Stimulated activated CD8-positive, alpha-beta memory T cell treated with anti-CD3 and anti-CD28 coated beads, Interleukin-12 subunit alpha, Interleukin-12 subunit beta, amount 100 ng/mL, for 24 hours (primary cell): Measurements from ENCODE around the gene ISOC2.

Experiments used
- DNase-seq: peaks from one replicate; pipeline ENCODE4 v3.0.0-alpha.2; 2020; ENCODE audit errors: extremely low read depth

Gene ISOC2

GRCh38 chr19:55477905-55478304 lies 16.5 kb upstream of the ISOC2 start:
- no peak for DNase-seq

- DNase-seq = peak; percentile 96
Measured at GRCh38 chr19:55476100-55476775, 14.8 kb upstream of the ISOC2 start, which contains the start of gene ZNF628. Gene ZNF628, plus strand, starts transcription at chr19:55476617. Its CDS starts 3,294 bp downstream, at chr19:55479911.

DNA sequence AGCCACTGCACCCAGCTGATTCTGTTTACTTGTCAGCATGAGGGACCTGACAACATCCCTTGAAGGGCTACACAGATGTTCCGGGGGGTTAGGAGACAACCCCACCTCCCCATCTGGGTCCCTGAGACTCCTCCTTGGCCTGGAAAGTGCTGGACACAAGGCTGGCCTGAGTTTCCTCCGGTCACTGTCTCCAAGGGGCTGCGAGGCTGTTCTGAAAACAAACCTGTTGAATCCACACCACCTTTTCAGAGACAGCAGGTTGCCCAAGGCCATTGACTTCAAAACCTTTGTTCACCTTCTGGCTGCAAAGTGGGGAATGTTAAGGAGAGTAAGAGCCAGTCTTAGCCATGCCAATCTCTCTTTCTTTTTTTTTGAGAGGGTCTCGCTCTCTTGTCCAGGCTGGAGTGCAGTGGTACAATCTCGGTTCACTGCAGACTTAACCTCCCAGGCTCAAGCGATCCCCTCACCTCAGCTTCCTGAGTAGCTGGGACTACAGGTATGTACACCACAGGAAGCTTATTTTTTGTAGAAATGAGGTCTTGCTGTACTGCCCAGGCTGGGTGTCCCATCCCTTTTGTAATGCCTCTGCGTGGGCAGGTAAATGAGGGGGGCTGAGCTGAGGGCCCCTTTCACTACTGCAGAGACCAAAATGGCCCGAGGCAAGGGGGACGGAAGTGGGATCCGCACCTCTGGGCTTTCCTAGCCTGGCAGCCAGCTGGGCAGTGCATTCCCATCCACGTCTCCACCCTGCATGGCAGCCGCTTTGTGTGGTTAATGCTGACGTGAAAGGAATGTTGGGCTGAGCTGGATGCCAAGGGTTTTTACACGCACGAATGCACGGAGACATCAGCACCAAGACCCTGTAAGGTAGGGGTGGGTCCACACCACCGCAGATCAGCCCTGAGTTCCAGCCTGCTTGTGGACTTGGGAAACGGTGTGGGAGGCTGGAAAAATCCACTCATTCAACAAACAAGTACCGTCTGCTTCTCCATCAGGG lies 13.1 kb upstream of the ISOC2 start:
- DNase-seq = no peak

DNA sequence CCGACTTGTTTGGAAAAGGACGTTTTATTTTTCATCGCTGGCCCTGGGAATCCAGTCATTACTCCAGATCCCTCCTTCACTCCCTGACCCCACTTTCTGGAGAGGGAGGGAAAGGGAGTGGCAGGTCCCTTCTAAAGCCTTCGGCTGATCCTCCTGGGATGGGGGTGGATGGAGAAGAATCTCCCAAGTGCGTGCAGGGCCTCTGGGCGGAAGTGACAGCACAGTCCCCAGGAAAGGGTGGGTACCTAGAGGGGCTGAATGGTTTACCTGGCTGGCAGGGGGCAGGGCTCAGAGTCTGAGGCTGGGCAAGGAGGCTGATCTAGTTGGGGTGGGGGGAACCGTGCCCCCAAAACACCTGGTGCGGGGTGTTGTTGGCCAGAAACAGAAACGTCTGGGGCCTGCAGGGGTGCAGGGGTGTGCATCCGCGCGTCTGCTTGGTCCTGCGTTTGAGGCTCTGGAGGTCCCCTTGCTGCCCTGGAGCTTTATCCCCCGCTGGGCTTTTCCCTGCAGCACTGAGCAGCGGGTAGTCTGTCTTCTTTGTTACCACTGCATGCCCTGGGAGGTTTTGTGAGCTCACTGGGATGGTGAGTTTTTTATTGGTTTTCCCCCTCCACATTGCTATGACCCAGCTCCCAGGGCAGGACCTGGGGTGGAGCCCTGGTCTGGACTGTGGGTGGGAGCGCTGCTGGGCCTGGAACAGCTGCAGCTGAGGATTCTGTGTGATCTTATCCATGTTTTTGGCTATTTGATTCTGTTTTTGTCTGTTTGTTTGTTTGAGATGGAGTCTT lies 12.0 kb upstream of the ISOC2 start:
- no peak for DNase-seq

- DNase-seq = no peak
Measured at GRCh38 chr19:55472463-55472862, 11.0 kb upstream of the ISOC2 start.

- no peak for DNase-seq
Measured at GRCh38 chr19:55471266-55471665, 9.8 kb upstream of the ISOC2 start.

DNA sequence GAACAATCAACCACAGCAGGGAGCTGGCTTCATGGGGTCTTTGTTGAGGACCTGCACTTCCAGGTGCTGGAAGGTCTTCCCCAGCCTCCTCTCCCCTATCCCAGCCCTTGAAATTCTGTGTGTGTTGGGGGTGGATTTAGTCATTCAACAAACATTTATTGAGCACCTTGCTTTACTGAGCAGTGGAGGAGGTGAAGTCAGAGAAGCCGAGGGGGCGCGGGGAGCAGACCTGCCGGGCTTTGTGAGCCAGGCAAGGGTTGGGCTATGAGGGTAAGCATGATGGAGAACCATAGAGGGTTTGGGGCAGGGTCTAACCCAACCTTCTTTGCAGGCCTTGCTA lies 6.6 kb upstream of the ISOC2 start:
- DNase-seq = no peak

- DNase-seq = peak; percentile 47
Measured at GRCh38 chr19:55467236-55468053, 6.0 kb upstream of the ISOC2 start.

- DNase-seq = no peak
Measured at GRCh38 chr19:55466241-55466614, 4.8 kb upstream of the ISOC2 start.

DNA sequence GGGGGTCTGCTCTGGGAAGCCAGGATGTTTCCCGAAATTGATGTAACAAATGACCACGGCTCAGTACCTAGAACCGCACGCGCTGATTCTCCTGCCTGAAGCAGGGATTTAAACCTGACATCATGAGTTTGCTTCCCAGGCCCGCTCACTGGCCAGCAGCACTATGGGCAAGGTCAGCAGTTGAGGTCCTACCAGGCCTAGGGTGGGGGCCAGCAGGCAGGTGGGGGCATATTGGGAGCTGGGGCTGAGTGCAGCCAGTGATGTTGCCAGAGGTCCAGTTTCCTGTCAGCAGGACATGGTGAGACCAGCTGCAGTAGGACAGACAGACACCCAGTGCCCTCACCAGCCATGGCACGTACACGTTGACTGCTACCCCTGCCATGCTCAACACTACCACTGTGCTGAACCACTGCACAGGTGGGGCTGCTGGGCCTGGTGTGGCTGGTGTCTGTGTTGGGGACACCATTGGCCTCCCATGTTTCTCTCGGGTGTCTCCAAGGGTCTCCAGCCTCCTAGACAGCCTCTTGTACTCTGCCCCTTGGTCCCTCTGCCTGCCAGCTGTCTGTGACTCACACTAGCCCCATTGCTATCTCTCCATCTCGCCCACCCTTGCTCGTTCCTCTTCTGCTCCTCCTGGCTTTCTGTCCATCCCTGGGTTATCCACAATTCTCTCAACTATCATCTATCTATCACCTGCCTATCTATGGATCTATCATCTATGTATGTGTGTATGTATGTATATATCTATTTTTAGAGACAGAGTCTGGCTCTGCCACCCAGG lies 4.2 kb upstream of the ISOC2 start:
- no peak for DNase-seq

- no peak for DNase-seq
Measured at GRCh38 chr19:55464662-55465054, 3.2 kb upstream of the ISOC2 start, which contains the start of gene C19orf85. Gene C19orf85, minus strand, starts transcription at chr19:55464751. Its CDS starts 197 bp downstream, at chr19:55464554.

DNA sequence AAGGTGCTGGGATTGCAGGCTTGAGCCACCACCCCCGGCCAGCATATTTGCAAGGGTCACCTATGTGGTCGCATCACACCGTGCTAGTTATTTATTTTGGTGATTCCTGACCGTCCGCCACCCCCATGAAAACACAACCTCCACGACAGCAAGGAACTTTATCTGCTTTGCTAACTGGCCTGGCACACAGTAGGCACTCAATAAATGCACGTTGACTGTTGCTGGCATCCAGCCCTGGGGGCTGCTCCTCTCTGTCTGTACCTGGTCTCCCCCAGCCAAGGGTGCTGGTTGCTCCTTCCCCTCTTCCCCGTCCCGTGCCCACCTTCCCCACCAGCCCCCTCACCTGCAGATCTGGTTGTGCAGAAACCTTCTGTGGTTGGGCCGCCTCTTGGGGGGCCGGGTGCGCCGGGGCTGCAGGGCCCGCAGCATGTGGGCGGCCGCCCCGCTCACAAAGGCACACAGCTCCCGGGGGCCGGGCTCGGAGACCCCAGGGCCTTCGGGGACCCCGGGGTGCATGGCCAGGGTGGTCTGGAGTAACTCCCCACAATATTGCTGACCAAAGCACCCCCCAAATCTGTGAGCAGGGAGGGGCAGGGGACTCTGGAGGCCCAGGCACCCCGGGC lies 2.7 kb upstream of the ISOC2 start:
- no peak for DNase-seq

GRCh38 chr19:55463583-55464031 lies 2.2 kb upstream of the ISOC2 start:
- DNase-seq = no peak

DNA sequence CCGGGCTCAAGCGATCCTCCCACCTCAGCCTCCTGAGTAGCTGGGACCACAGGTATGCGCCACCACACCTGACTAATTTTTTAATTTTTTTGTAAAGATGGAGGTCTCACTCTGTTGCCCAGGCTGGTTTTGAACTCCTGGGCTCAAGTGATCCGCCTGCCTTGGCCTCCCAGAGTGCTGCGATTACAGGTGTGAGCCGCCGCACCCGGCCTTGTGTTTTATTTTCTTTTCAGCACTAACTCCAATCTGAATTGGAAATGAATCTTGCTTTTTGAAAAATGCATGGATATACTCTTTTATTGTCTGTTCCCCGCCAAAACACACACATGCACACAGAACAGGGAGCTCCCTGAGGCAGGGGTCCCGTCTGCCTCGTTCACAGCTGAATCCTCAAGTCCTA lies 1.3 kb upstream of the ISOC2 start:
- no peak for DNase-seq

GRCh38 chr19:55461974-55462626 lies 658 bp upstream of the ISOC2 start:
- no peak for DNase-seq

DNA sequence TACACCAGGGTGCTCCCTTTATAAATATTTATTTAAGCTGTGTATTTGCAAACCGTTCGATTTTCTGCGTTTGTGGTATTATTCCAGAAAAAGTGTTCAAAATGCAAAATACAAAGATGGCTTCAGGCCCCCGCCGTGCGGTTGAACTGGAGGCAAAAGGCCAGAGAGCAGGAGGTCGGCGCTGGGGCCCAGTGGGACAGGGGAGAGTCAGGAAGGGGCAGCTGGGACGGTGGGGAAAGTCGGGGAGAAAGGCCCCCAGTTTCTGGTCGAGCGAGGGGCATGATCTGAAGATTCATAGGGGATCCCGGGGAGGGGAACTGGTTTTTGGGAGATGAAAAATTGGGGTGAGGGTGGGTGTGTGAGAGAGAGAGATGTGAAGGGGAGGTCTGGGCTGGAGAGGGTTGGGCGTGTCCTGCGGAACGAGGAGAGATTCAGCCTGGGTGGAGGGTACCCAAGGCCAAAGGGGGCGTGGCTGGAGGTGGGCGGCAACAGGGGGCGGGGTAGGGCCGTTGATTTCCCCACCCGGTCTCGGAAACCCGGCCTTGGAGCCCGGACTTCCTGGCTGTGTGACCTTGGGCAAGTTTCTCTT lies 678 bp downstream of the ISOC2 start:
- DNase-seq = no peak

DNA sequence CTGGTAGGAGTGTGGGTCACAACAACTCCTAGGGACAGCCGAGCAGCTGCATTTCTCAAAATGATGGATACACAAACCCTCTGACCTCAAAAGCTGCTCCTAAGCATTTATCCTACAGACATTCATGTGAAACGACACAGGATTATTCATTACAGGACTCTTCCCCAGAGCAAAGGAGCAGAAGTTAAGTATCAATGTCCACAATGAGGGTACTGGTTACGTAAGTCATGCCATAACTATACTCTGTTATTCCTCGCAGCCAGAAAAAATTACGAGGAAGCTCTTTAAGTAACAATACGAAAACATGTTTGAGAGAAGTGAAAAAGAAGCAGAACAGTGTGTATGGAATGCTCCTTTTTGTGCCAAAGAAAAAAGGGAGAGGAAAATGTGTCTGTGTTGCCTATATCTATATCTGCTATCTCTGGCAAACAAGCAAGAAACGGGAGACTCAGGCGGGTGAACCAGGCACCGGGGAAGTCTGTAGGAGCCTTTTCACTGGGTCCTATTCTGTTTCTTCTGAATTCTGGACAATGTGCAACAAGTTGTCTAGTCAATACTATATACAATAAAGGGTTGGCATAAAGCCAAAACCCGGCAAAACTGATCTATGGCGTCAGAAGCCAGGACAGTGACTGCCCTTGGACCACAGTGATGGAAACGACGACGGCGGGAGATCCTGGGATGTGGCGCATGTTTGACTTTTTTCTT lies 1.3 kb downstream of the ISOC2 start:
- DNase-seq = no peak

DNA sequence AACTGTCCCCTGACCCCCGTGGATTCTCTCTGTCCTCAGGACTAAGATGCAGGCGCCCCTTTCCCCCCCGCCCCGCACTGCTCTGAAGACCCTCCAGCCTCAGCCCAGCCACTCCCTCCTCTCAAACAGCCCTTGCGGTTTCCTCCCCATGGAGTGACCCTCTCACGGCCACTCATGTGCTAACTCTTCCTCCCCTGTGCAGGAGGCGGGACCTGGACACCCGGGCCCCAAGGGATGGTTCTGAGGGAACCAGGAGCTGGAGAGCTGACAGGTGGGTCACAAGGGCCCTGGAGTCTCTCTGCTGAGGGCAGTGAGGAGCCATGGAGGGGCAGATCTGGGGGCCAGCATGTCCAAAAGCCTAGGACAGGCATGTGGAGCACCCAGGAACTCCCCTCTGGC lies 1.9 kb downstream of the ISOC2 start:
- no peak for DNase-seq
